ENCODE results near the gene TAF3.

The TAF3 gene

DNA sequence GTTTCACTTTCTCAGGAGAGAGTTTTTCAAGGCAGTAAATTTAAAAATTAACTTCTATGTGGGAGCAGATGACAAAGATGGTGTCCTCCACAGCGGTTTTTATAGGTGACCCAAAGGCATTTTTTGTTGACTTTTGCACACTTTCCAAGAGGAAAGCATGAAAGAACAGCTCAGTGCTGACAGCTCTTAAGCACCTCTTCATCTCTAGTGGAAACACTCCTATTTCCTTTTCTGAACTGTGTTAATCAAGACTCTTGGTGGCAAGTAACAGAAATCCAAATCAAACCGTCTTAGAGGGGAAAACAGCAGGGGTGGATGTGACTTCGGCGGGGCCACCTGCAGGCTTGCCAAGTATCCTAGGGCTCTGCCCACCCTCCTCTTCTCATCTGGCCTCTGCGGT is 164.4 kb downstream of the TAF3 start:
- H3K4me3 ChIP-seq (ENCODE audit: low read depth, low read length): no peak overlapping the region
- TF ChIP-seq, protein P1, sequence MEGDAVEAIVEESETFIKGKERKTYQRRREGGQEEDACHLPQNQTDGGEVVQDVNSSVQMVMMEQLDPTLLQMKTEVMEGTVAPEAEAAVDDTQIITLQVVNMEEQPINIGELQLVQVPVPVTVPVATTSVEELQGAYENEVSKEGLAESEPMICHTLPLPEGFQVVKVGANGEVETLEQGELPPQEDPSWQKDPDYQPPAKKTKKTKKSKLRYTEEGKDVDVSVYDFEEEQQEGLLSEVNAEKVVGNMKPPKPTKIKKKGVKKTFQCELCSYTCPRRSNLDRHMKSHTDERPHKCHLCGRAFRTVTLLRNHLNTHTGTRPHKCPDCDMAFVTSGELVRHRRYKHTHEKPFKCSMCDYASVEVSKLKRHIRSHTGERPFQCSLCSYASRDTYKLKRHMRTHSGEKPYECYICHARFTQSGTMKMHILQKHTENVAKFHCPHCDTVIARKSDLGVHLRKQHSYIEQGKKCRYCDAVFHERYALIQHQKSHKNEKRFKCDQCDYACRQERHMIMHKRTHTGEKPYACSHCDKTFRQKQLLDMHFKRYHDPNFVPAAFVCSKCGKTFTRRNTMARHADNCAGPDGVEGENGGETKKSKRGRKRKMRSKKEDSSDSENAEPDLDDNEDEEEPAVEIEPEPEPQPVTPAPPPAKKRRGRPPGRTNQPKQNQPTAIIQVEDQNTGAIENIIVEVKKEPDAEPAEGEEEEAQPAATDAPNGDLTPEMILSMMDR (IDR thresholded peaks at IDR 0.05; ENCODE audit: low read depth, low read length): no peak

DNA sequence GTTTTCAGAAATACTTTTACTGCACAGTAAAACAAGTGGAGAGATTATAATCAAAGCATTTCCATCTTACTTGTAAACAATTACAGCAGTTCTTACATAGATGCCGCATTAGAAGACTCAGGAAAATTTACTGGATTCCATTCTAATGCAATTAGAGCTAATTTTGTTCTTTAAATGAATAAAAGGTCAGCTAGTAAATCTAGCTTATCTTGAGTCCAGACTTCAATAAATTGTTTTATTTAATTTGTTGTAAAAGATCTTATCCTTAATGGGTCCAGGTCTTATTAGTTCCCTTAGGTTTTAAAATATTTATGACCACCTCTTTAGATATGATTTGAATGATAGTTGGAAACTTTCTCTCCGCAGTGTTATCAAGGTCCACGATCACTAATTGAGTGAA is 166.0 kb downstream of the TAF3 start:
- TF ChIP-seq, protein P1 (IDR thresholded peaks at IDR 0.05; ENCODE audit: low read depth, low read length): no peak
- no peak overlapping the region for H3K4me3 ChIP-seq (ENCODE audit: low read depth, low read length)

DNA sequence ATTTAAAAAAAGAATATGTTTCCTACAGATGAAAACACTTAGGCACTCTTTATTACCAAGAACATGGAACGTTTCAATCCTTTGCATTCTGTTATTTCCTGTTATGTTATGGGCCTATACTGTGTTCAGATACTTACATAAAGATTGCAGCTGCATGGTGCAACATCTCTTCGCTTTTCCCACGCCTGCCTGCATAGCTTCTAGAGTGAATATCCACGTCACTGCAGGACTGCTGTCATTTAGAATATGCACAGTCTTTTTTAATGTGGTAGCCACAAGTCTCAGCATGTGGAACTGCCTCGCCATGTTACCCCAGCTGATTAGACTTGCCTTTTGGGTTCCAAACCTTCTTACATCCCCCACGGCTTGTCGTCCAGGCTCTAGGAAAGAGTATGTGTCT is 166.6 kb downstream of the TAF3 start:
- H3K4me3 ChIP-seq (ENCODE audit: low read depth, low read length): no peak overlapping the region
- TF ChIP-seq, protein P1 (IDR thresholded peaks at IDR 0.05; ENCODE audit: low read depth, low read length): no peak

DNA sequence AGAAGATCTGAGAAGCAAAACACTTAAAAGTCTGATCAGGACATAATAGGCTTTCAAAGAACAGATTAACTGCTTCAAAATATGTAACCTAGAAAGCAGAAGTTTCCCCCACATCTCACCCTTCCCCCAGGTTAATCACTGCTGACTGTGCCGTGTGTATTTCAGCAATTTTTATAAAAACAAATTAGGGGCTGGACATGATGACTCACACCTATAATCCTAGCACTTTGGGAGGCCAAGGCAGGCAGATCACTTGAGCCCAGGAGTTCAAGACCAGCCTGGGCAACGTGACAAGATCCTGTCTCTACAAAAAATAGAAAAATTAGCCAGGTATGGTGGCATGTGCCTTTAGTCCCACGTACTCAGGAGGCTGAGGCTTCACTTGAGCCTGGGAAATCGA is 168.5 kb downstream of the TAF3 start:
- H3K4me3 ChIP-seq (ENCODE audit: low read depth, low read length): no peak overlapping the region
- TF ChIP-seq, protein P1 (IDR thresholded peaks at IDR 0.05; ENCODE audit: low read depth, low read length): no peak

DNA sequence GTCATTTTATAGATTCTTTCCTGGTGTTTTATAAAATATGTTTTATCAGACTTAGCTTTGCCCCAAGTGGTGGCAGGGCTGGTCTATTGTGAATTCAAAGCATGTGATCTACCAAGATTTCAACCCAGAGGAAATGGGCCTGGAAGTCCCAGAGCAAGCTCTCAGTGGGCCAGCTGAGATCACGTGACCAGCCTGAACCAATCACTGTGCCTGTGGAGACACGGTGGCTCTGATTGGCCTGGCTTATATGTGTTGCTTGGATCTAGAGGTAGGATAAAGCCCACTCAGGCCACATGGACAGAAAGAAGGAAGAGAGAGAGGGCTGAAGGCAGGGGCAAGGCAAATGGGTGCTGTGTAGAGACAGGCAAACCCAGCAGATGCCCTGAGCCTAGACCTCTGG is 170.7 kb downstream of the TAF3 start:
- H3K4me3 ChIP-seq (ENCODE audit: low read depth, low read length): no peak overlapping the region
- TF ChIP-seq, protein P1 (IDR thresholded peaks at IDR 0.05; ENCODE audit: low read depth, low read length): no peak

DNA sequence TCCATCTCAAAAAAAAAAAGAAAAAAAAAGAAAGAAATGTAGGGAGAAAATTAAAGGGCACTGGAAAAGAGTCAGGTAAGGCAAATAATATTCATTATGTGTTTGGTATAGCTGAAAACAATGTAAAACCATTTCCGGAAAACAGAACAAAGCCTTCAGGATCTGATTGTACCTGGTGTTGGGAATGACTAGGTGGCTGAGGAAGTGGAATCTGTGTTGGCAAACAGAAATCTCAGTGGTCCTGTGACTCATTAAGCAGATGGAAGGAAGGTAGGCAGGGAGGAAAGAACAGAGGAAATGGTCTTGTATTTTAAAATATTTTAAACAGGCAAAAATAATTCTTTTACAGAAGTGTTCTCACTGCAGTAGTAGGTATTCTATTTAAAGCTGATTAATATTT is 180.5 kb downstream of the TAF3 start:
- TF ChIP-seq, protein P1 (IDR thresholded peaks at IDR 0.05; ENCODE audit: low read depth, low read length): no peak
- H3K4me3 ChIP-seq (ENCODE audit: low read depth, low read length): no peak overlapping the region

DNA sequence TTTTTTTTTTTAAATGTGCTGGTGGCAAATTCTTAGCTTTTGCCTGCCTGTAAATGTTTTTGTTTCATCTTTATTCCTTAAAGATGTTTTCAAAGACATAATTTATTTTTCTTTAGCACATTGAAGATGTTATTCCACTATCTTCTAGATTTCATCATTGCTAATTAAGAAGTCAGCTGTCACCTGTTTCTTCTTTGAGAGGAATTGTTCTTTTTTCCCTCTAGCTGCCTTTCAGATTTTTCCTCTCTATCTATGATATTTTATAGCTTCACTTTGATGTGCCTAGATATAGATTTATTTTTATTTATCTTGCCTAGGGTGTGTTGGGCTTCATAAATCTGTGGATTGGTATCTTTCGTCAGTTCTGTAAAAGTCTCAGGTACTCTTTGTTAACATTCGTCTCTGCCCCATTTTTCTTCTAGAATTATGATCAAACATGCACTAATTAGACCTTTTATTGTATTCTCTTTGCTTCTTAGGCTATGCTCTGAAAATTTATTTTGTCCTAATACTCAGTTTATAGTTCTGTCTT is 186.2 kb downstream of the TAF3 start:
- TF ChIP-seq, protein P1 (IDR thresholded peaks at IDR 0.05; ENCODE audit: low read depth, low read length): no peak
- no peak overlapping the region for H3K4me3 ChIP-seq (ENCODE audit: low read depth, low read length)
